Cardiac fibroblast (primary cell): ENCODE measurements around the gene GSE1.

Source experiments
- DNase-seq, 2 donors: peaks; one replicate each; pipeline versions ENCODE4 v3.0.0 to v3.0.0-alpha.2; 2010; ENCODE audit warnings: low read depth in 2 of 2
- H3K4me3 ChIP-seq, 2 donors: replicated peaks in 1 of 2; 1 replicate in 1 of 2; 2 replicates in 1 of 2; pipeline ENCODE4 v1.5.1; 2011; ENCODE audit warnings: low read depth in 2 of 2, low read length in 2 of 2, mild to moderate bottlenecking in 2 of 2, moderate library complexity in 1 of 2
- TF ChIP-seq, protein P1 (sequence below): IDR thresholded peaks from one replicate; pipeline ENCODE4 v1.5.1; 2011; ENCODE audit warnings: low read depth, mild to moderate bottlenecking, low read length, inconsistent platforms

The GSE1 gene

DNA sequence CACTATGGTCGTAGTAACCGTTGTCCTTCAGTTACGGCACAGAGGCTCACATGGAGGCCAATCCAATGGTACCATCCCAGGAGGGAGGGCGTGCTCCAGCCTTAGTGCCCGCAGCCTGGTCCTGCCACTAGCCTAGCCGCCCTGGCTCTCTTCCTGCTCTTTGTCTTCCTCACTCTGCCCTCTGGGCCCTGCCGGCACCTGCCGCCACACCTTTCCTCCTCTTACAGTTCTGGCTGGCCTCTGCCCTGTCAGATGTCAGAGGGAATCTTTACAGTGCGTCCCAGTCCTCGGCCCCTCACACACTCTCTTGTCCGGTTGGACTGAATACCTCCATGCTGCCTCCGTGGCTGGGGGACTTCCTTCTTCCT lies 52.2 kb downstream of the GSE1 start:
- no peak overlapping the region for H3K4me3 ChIP-seq
- no peak for DNase-seq
- TF ChIP-seq, protein P1, sequence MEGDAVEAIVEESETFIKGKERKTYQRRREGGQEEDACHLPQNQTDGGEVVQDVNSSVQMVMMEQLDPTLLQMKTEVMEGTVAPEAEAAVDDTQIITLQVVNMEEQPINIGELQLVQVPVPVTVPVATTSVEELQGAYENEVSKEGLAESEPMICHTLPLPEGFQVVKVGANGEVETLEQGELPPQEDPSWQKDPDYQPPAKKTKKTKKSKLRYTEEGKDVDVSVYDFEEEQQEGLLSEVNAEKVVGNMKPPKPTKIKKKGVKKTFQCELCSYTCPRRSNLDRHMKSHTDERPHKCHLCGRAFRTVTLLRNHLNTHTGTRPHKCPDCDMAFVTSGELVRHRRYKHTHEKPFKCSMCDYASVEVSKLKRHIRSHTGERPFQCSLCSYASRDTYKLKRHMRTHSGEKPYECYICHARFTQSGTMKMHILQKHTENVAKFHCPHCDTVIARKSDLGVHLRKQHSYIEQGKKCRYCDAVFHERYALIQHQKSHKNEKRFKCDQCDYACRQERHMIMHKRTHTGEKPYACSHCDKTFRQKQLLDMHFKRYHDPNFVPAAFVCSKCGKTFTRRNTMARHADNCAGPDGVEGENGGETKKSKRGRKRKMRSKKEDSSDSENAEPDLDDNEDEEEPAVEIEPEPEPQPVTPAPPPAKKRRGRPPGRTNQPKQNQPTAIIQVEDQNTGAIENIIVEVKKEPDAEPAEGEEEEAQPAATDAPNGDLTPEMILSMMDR = no peak

DNA sequence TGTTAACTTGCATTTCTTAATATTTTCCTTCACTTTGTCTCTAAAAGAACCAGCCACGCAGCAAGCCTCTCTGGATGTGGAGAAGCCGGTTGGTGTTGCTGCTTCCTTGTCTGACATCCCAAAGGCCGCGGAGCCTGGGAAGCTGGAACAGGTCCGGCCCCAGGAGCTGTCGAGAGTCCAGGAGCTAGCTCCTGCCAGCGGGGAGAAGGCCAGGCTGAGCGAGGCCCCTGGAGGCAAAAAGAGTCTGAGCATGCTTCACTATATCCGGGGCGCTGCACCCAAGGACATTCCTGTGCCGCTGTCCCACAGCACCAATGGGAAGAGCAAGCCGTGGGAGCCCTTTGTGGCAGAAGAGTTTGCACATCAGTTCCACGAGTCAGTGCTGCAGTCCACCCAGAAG lies 52.8 kb downstream of the GSE1 start:
- no peak for DNase-seq
- no peak overlapping the region for H3K4me3 ChIP-seq
- TF ChIP-seq, protein P1 = no peak

DNA sequence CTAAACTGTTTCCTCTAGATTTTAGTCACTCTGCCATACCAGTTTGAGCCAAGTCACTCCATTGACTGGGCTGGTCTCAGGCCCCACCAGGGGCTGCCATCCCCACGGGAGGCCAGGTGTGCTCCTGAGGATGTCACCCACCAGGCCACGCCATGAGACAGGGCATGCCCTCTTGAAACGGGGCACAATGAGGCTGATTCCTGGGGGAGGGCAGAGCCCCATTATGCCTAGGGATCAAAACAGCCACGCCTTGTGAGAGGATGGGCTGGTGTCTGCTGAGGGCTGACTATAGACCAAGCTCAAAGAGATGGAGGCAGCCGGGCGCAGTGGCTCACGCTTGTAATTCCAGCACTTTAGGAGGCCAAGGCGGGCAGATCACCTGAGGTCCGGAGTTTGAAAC lies 54.1 kb downstream of the GSE1 start:
- no peak for DNase-seq
- no peak overlapping the region for H3K4me3 ChIP-seq
- TF ChIP-seq, protein P1 = no peak

DNA sequence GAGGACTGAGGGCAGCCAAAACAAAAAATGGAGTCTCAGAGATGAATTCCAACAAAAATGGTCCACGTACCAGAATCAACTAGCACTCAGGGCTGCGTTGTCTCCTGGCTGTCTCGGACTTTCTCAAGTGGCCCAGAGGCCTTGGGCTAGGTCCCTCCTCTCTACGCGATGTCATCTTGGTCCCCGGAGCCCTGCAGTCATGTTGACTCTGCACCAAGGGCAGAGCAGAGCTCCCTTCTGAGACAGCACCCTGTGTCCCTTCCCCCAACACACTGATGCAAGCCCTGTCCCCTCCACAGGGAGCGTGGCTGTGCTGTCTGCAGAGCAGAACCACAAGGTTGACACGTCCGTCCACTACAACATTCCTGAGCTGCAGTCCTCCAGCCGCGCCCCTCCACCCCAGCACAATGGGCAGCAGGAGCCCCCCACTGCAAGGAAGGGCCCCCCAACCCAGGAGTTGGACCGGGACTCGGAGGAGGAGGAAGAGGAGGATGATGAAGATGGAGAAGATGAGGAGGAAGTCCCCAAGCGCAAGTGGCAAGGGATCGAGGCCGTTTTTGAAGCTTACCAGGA lies 54.8 kb downstream of the GSE1 start:
- no peak overlapping the region for H3K4me3 ChIP-seq
- DNase-seq = no peak
- TF ChIP-seq, protein P1 = no peak

DNA sequence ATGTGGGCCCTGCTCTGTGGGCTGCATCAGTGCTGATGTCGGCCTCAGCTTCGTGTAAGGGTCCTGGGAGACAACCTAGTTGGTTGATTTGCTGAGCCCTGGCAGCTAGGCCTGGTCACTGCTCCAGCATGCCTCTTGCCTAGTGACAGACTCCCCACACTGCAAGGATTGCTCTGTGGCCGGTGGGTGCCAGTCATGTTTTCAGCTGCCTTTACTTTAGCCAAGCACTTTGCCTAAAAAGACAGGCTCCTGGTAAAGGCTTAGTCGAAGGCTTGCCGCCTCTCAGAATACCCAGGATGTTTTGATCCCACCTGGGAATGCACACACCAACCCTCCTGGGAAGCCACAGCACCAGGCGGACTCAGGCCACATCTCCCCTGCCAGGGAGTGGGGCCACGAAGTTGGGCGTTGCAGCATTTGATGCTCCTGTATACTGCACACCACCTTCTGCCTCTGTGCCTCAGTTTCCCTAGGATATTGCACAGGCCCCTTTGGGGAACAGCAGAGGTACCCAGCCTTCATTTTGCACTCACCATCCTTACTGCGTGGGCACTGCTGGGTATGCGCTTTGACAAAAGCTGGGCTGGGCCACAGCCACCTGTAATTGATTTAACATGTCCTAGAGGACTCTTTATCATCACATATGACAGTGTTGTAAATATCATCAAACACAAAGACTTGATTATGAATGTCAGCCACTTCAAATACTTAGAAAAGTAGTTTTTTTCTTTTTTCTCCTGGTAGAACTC lies 55.7 kb downstream of the GSE1 start:
- TF ChIP-seq, protein P1 = no peak
- DNase-seq = no peak
- H3K4me3 ChIP-seq = no peak overlapping the region

DNA sequence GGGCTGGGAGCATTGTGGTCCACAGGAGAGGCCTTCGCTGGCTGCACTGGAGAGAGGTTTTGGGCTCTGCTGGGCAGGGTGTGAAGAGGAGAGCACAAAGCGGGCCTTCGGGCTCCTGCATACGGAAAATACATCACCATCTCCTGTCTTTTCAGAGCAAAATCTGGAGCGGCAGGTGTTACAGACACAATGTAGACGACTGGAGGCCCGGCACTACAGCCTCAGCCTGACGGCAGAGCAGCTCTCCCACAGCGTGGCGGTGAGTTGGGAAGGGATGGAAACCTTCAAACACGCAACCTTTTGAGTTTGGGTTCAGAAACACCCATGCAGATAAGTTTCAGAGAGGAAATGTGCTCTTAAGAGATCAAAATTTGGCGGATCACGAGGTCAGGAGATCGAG lies 57.7 kb downstream of the GSE1 start:
- TF ChIP-seq, protein P1 = no peak
- no peak overlapping the region for H3K4me3 ChIP-seq
- DNase-seq = no peak
